ENCODE data around the gene BNIP3.

DNA sequence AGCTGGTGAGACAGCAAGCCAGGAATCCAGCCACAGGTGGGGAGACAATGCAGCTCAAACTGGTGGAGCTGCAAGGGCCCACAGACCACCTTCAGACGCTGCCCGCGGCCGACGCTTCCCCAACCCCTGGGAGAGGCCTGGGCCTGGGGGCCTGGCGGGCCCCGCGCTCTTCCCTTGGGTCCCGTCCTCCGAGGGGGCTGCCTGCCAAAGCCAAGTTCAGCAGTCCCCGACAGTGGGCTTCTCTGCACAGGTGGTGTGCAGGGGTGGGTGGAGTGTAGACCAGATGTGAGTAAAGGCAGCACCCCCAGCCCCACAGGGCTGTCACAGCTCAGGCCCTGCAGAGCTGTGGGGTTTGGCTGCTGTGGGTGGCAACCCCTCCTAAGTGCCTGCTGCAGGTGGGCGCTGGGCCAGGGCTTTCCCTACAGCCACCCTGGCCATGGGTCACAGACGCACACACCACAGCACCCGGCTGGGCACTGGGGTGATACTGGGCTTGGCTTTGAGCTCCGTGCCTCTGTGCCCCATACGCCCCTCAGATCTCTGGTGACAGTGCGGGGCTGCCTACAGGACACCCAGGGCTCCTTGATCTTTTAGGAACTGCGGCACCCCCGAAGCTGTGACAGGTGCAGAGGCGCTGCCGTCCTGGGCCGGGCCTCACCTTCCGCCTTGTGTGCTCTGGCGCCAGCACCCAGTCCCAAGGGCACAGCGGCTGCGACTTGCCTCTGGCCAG, 20.5 kb downstream of the BNIP3 start:
- TF ChIP-seq EP300 (IDR thresholded peaks at IDR 0.05; ENCODE audit: borderline replicate concordance in 1 of 2, low read depth in 2 of 2, low read length in 2 of 2): no peak
- no peak for TF ChIP-seq ZNF274 (IDR thresholded peaks at IDR 0.05; ENCODE audit: borderline replicate concordance, extremely low read depth, low read length)
- no peak for TF ChIP-seq POLR2A (IDR thresholded peaks at IDR 0.05; ENCODE audit: control extremely low read depth in 1 of 2, low read depth in 2 of 2, low read length in 2 of 2)
- no peak for TF ChIP-seq CBX8 (IDR thresholded peaks at IDR 0.05; ENCODE audit: borderline replicate concordance, low read depth, low read length)
- TF ChIP-seq, protein P1, sequence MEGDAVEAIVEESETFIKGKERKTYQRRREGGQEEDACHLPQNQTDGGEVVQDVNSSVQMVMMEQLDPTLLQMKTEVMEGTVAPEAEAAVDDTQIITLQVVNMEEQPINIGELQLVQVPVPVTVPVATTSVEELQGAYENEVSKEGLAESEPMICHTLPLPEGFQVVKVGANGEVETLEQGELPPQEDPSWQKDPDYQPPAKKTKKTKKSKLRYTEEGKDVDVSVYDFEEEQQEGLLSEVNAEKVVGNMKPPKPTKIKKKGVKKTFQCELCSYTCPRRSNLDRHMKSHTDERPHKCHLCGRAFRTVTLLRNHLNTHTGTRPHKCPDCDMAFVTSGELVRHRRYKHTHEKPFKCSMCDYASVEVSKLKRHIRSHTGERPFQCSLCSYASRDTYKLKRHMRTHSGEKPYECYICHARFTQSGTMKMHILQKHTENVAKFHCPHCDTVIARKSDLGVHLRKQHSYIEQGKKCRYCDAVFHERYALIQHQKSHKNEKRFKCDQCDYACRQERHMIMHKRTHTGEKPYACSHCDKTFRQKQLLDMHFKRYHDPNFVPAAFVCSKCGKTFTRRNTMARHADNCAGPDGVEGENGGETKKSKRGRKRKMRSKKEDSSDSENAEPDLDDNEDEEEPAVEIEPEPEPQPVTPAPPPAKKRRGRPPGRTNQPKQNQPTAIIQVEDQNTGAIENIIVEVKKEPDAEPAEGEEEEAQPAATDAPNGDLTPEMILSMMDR (IDR thresholded peaks at IDR 0.05; ENCODE audit: control extremely low read depth in 1 of 3, insufficient read depth in 1 of 3, low read depth in 1 of 3, low read length in 3 of 3): no peak
- no peak for TF ChIP-seq CREB1 (IDR thresholded peaks at IDR 0.05)
- no peak for TF ChIP-seq RBBP5 (IDR thresholded peaks at IDR 0.05; ENCODE audit: borderline replicate concordance, low read depth, low read length)
- TF ChIP-seq, protein P2, sequence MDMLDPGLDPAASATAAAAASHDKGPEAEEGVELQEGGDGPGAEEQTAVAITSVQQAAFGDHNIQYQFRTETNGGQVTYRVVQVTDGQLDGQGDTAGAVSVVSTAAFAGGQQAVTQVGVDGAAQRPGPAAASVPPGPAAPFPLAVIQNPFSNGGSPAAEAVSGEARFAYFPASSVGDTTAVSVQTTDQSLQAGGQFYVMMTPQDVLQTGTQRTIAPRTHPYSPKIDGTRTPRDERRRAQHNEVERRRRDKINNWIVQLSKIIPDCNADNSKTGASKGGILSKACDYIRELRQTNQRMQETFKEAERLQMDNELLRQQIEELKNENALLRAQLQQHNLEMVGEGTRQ (IDR thresholded peaks at IDR 0.05; ENCODE audit: low read length): no peak
